Thyroid gland (tissue), 4 donors: ENCODE data around the gene SH3RF1.

ENCODE experiments used
- CTCF ChIP-seq, 6 experiments: fragments of 200-600 bp in 3 of 6; fragments of 450-650 bp in 3 of 6; sonication (generic) in 3 of 6; IDR thresholded peaks; one replicate each; pipeline ENCODE4 v1.5.1; 2016 to 2019; ENCODE audit warnings: antibody characterized with exemption in 6 of 6, mild to moderate bottlenecking in 2 of 6, inconsistent platforms in 1 of 6, moderate library complexity in 1 of 6
- POLR2A ChIP-seq, 2 donors: fragments of 450-650 bp; IDR thresholded peaks; one replicate each; pipeline ENCODE4 v1.6.1; 2017; ENCODE audit warnings: antibody characterized with exemption in 2 of 2, mild to moderate bottlenecking in 2 of 2, moderate library complexity in 1 of 2

GRCh38 chr4:169133932-169134331, 136.8 kb downstream of the SH3RF1 start:
- TF ChIP-seq CTCF (IDR thresholded peaks at IDR 0.05) (no peak), POLR2A (IDR thresholded peaks at IDR 0.05) (no peak)
